Jurkat, Clone E6-1 (cell line): ENCODE results near the gene SCAF11.

Experiments
- DNase-seq: peaks from one replicate; pipeline ENCODE4 v3.0.0-alpha.2; 2011; ENCODE audit warnings: low read depth, low spot score
- H3K4me3 ChIP-seq: 2 replicates; pipeline ENCODE4 v1.5.1; 2011; ENCODE audit warnings: mild to moderate bottlenecking, low read length, control low read depth, moderate library complexity

The SCAF11 gene

GRCh38 chr12:45878630-45879255, 111.6 kb downstream of the SCAF11 start:
- no peak overlapping the region for H3K4me3 ChIP-seq
- DNase-seq = no peak

GRCh38 chr12:45877069-45877468, 113.3 kb downstream of the SCAF11 start:
- no peak for DNase-seq
- no peak overlapping the region for H3K4me3 ChIP-seq

GRCh38 chr12:45872446-45872845, 117.9 kb downstream of the SCAF11 start:
- DNase-seq = no peak
- no peak overlapping the region for H3K4me3 ChIP-seq
